ENCODE results near the gene FCER1G.
"Not testable (repeated sequence)": the region's sequence is repeated elsewhere in the genome, so short reads cannot be mapped to it uniquely, and the experiment has no call there.

The FCER1G gene

DNA sequence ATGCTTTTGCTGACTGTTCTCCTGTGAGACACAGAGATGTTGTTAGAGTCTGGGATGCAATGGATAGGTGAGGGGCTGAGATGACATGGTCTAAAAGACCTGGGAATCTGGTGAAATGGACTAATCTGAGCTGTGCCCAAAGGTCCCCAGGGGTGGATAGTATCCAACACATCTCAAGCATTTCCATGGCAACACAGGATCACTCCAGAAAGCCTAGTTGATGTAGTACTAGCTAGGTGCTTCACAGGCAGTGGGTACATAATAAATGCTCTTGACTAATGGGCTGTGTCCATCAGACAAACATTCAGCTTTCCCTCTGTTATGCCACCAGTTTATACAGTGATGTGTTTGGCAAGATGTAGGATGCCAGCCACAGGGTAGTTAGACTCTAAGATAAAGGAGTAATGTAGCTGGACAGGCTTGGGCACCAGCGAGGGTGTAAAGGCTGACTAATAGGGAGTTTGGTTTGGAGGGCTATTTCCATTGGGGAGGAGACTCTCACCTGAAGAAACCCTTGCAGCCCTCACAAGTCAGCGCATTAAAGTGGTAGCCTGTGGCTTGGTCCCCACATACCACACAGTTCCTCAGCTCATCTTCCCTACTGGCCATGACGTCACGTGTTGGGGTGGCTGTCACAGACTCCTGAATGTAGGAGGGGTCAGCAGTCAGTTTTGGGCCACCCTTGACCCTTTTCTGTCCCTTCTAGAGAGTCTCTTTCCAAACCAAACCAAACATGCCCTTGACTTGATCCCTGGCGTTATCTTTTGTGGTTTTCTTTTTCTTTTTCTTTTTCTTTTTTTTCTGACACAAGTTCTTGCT is 21.1 kb downstream of the FCER1G start:
- DNase-seq = no peak

DNA sequence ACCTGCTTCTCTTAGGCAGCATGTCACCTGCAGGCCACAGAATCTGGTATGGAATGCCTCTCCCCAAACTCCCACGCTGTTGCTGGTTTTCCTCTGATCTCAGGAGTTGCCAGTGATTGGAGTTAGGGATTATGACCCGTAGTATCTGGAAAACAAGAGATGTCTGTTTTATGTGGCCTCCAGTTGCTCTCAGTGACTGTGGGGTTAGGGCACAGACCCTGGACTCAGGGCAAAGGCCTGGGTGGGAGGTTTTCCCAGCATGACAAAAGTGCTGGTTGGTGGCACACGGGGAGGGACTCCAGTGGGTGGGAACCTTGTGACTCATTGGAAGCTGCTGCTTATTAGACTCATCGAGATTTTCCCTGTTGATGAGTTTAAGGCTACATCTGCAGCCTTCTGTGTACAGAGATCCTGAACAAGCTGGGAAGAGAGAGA is 23.0 kb downstream of the FCER1G start, which contains the start of gene NR1I3:
NR1I3 (minus strand) TSS at position 165 of the 435 bp plus-strand sequence. CDS start 1,638 bp downstream, outside the sequence.
- DNase-seq = no peak

DNA sequence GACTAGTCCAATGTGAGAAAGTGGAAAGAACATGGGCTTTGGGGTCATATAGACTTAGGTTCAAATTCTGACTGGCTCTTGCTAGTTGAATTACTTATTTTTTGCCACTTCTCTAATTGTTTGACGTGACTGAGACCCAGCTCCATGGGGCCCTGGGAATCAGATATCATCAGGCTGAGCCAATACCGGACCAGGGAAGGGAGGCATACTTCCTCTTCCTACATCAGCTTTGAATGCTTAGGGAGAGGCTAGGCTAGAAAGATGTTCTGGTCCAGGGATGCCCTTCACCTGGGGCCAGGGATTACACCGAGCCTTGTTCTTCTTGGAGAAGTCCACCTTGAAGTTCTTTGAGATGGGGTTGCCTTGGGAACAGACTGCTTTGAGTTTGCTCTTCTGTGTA is 26.6 kb downstream of the FCER1G start:
- no peak for DNase-seq

DNA sequence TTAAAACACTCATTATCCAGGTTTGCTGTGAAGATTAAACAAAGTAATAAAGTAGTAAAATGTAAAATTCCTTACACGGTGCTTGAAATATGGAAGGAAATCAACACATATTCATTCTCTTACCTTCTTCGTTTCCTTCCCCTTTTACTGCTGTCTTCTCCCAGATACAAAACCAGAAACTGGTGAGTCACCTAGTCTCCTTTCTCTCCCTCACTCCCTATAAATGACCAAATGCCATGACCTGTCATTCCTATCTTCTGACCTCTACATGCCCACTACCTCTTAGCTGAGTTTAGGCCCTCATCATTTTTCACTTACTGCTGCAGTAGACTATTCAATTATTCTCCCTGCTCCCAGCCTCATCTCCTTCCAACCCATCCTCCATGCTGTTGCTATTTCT is 27.2 kb downstream of the FCER1G start:
- DNase-seq = peak in 1 of 2 donors; percentile 15

DNA sequence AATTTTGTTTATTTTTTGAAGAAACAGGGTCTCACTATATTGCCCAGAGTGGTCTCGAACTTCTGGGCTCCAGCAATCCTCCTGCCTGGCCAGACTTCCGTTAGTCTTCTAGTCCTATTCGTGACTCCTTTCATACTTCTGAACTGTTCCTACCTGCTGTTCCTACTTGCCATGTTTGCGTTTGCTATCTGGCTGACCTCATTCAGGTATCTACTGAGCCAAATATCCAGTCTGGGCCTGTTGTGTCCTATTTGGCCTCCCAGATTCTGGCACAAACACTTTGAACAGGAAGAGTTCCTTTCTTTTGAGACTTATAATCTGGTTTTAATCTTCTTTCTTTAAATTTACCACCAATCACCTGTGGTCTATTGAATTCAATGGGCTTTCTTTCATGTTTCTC is 29.8 kb downstream of the FCER1G start:
- no peak for DNase-seq

DNA sequence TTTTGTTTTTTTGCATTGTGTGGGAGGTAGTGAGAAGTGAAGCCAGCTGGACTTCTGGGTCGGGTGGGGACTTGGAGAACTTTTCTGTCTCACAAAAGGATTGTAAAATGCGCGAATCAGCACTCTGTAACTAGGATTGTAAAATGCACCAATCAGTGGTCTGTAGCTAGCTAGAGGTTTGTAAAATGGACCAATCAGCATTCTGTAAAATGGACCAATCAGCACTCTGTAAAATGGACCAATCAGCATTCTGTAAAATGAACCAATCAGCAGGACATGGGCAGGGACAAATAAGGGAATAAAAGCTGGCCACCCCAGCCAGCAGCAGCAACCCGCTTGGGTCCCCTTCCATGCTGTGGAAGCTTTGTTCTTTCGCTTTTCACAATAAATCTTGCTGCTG is 35.0 kb downstream of the FCER1G start:
- DNase-seq = not testable (repeated sequence)

DNA sequence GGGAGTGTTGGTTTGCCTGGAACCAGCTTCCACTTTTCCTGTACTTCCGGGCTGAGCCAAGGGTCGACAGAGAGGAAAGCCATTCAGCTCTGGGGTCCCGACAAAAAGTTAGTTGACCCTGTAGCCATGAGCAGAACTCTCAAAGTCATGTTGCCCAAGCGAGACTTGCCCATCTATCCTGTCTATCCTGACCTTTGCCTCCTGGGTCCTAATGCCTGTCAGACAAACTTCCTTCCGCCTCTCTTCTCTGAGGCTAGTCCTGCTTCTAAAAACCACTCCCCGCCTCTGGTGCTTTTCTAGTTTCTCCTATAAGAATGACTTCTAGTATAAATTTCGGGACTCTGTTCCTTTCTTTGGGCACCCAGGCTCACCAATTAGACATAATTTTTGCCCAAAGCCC is 35.7 kb downstream of the FCER1G start:
- no peak for DNase-seq

- DNase-seq = no peak
Observed at GRCh38 chr1:161251579-161251978, 36.5 kb downstream of the FCER1G start.

DNA sequence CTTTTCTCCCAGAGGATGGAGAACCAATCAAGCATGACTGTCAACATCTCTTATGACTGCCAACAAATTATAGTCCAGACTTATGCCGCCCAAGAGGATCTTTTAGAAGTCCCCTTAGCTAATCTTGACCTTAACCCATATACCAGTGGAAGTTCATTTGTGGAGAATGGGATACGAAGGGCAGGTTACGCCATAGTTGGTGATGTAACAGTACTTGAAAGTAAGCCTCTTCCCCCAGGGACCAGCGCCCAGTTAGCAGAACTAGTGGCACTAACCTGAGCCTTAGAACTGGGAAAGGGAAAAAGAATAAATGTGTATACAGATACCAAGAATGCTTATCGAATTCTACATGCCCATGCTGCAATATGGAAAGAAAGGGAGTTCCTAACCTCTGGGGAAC is 40.2 kb downstream of the FCER1G start:
- DNase-seq = not testable (repeated sequence)

- DNase-seq = not testable (repeated sequence)
Observed at GRCh38 chr1:161255955-161256520, 40.9 kb downstream of the FCER1G start.

- not testable (repeated sequence) for DNase-seq
Observed at GRCh38 chr1:161257109-161257508, 42.0 kb downstream of the FCER1G start.

DNA sequence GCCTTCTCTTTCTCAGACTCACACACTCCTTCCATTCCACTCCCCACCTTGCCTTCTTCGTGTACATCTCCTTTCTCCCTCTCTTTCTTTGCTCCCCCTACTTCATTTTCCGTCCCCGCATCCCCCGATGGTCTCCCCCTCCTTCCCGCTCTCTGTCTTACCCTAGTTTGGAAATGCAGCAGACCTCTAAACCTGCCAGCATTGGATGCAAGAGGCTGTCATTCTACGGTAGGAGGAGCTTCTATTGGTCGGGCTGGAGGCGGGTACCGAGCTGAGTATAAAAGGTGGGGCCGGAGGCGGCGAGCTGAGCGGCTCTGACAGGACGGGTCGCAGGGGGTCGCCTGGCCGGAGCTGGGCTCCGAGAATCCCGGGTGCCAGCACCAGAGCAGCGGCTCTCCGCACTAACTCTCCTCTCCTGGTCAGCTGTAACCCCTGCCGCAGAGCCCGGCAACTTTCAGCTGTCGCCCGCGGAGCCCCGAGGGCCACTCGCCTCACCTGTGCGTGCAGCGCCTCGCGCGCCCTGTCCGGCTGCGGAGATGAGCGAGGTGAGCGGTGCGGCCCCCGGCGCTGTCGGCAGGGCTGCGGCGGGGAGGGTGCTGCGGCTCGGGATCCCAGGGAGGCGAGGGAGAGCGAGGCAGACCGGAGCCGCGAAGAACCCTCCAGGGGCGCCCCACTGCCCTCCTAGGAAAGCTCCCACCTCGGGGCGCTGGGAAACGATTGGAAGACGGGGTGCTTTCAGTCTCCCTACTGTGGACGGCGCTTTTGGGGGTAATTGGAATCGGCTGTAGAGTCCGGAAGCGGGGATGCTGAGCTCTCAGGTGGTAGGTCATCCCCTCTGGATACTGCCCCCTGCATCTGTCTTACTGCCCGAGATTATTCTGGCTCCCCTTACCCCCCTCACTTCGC is 43.6 kb downstream of the FCER1G start, which contains the start of gene PCP4L1:
PCP4L1 (plus strand) TSS at position 307 of the 906 bp plus-strand sequence; CDS start at position 537, 230 bp downstream.
- no peak for DNase-seq

GRCh38 chr1:161259345-161259702 is 44.2 kb downstream of the FCER1G start:
- no peak for DNase-seq

DNA sequence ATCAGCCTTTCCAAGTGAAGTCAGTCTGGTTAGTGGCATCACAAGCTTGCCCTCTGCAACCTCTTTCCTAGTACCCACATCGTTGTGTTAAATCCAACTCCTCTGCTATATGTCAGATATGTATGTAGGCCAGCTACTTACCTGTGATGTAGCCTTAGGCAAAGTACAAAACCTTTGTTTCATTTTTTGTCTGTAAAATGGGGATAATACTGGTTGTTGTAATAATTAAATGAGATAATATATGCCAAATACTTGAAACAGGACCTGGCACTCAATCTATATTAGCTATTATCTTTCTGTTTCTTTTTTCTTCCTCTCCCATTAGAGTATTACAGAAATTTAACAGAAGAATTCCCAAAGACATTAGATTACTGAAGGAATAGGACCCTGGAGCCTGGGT is 44.7 kb downstream of the FCER1G start:
- no peak for DNase-seq

- DNase-seq = no peak
Observed at GRCh38 chr1:161260376-161261260, 45.5 kb downstream of the FCER1G start.

DNA sequence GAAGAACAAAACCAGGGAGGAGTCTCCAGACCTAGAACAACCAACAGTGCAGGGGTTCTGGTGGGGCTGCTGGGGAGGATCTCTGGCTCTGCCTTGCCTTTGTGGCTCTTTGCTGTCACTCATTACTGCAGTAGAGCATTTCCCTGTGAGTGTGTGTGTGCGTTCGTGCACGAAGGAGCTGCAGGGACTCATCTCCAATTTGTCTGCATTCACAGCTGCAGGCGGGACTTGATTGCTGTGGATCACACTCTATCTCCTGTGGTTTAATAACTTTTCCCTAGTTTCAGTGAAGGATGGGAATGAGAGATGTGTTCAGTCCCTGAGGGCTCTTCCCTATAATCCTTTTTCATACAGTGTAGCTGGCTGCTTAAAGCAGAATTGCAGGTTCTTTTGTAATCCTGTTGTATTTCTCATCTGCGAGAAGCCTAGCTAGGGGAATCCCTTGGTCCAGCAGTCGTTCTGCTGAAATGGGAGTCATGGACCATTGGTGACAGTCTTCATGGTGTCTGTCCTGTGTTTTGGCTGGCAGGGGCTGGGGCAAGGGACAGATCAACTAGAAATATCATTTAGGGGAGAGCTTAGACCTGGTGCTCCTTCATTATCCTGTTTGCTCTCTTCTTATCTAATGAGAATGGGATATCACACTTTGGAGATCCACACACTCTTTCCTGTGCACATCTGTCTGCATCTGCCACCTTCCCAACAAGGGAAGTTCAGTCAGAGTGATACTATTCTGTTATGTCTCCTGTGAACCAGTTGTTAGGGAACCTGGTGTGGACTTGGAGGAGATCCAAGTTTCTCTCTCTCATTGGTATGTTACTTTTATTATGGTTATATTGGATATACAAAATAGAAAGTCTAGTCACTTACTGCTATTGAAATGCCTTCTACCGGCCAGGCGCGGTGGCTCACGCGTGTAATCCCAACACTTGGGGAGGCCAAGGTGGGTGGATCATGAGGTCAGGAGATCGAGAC is 46.5 kb downstream of the FCER1G start:
- no peak for DNase-seq

GRCh38 chr1:161265305-161265704 is 50.2 kb downstream of the FCER1G start:
- DNase-seq = no peak

- DNase-seq = no peak
Observed at GRCh38 chr1:161266202-161266601, 51.1 kb downstream of the FCER1G start.

GRCh38 chr1:161266836-161267235 is 51.7 kb downstream of the FCER1G start:
- DNase-seq = no peak

GRCh38 chr1:161267321-161267720 is 52.2 kb downstream of the FCER1G start:
- peak in 1 of 2 donors; percentile 60 for DNase-seq

Measured in bone marrow (tissue), 2 donors.